GM23338 (cell line): Measurements from ENCODE around the gene ZP2. TPM values are rescaled to one million over a fixed set of nuclear protein-coding genes. Genes with fewer than 3 reads are reported as not detected.
"Not testable (repeated sequence)": the region's sequence is repeated elsewhere in the genome, so short reads cannot be mapped to it uniquely, and the experiment has no call there.

ENCODE experiments used
- ATAC-seq: fragments of 200-7000 bp; cut with Tn5 transposase; 3 replicates; pipeline ENCODE4 v1.9.1; 2020
- DNase-seq: peaks from one replicate; pipeline ENCODE4 v3.0.0-alpha.2; 2015; ENCODE audit warnings: low spot score
- H2AFZ ChIP-seq: fragments of 200-600 bp; sonication (generic); 2 replicates; pipeline ENCODE4 v1.8.0; 2016; ENCODE audit warnings: antibody characterized with exemption, mild to moderate bottlenecking, moderate library complexity
- H3F3A ChIP-seq: fragments of 200-600 bp; sonication (generic); replicated peaks from 2 replicates; pipeline ENCODE4 v1.8.0; 2017; ENCODE audit warnings: antibody characterized with exemption, mixed run types, low read depth
- H3K27ac ChIP-seq: fragments of 200-600 bp; sonication (generic); 2 replicates; pipeline ENCODE4 v1.6.1; 2016; ENCODE audit warnings: low read depth
- H3K27me3 ChIP-seq: fragments of 200-600 bp; sonication (generic); 2 replicates; pipeline ENCODE4 v1.8.0; 2016; ENCODE audit warnings: mild to moderate bottlenecking, mixed run types, moderate library complexity; ENCODE audit not compliant: insufficient read depth
- H3K36me3 ChIP-seq: fragments of 200-600 bp; sonication (generic); 2 replicates; pipeline ENCODE4 v1.8.0; 2016; ENCODE audit warnings: mild to moderate bottlenecking; ENCODE audit not compliant: insufficient read depth
- H3K4me1 ChIP-seq: fragments of 200-600 bp; sonication (generic); 2 replicates; pipeline ENCODE4 v1.8.0; 2016; ENCODE audit warnings: mild to moderate bottlenecking, moderate library complexity; ENCODE audit not compliant: insufficient read depth
- H3K4me2 ChIP-seq: fragments of 200-600 bp; sonication (generic); 2 replicates; pipeline ENCODE4 v1.7.1; 2017; ENCODE audit warnings: mixed run types
- H3K4me3 ChIP-seq: fragments of 200-600 bp; sonication (generic); 2 replicates; pipeline ENCODE4 v1.6.1; 2016; ENCODE audit warnings: mixed run types
- H3K79me2 ChIP-seq: fragments of 200-600 bp; sonication (generic); replicated peaks from 2 replicates; pipeline ENCODE4 v1.8.0; 2017; ENCODE audit warnings: mild to moderate bottlenecking; ENCODE audit not compliant: insufficient read depth
- H3K9me2 ChIP-seq: fragments of 200-600 bp; sonication (generic); 2 replicates; pipeline ENCODE4 v1.8.0; 2017; ENCODE audit not compliant: insufficient read depth
- H4K20me1 ChIP-seq: fragments of 200-600 bp; sonication (generic); replicated peaks from 2 replicates; pipeline ENCODE4 v1.8.0; 2017; ENCODE audit warnings: mild to moderate bottlenecking; ENCODE audit not compliant: insufficient read depth
- H3K27ac Mint-ChIP-seq: 2 replicates; pipeline ENCODE4 v1.8.0; 2020; ENCODE audit warnings: inconsistent platforms, mild to moderate bottlenecking, moderate library complexity, mixed read lengths
- H3K27me3 Mint-ChIP-seq: 3 replicates; pipeline ENCODE4 v1.8.0; 2022; ENCODE audit warnings: low read depth, mild to moderate bottlenecking, moderate library complexity, mixed read lengths, inconsistent platforms; ENCODE audit not compliant: insufficient read depth, poor library complexity
- H3K36me3 Mint-ChIP-seq: 3 replicates; pipeline ENCODE4 v1.8.0; 2021; ENCODE audit warnings: low read depth, mild to moderate bottlenecking, inconsistent platforms, moderate library complexity, mixed read lengths
- H3K4me1 Mint-ChIP-seq: 3 replicates; pipeline ENCODE4 v1.8.0; 2020; ENCODE audit warnings: mild to moderate bottlenecking, inconsistent platforms, mixed read lengths
- H3K4me3 Mint-ChIP-seq: 3 replicates; pipeline ENCODE4 v1.8.0; 2021; ENCODE audit warnings: moderate library complexity, mild to moderate bottlenecking, inconsistent platforms, mixed read lengths
- H3K9me3 Mint-ChIP-seq: 3 replicates; pipeline ENCODE4 v1.8.0; 2020; ENCODE audit warnings: moderate library complexity, mild to moderate bottlenecking, inconsistent platforms, mixed read lengths
- EZH2 ChIP-seq: fragments of 200-600 bp; sonication (generic); IDR thresholded peaks from one replicate; pipeline ENCODE4 v1.8.0; 2017; ENCODE audit warnings: antibody characterized with exemption, mild to moderate bottlenecking, low read depth; ENCODE audit not compliant: unreplicated experiment
- EZH2phosphoT487 ChIP-seq: fragments of 200-600 bp; sonication (generic); IDR thresholded peaks from one replicate; pipeline ENCODE4 v1.8.1; 2018; ENCODE audit warnings: antibody characterized with exemption; ENCODE audit not compliant: unreplicated experiment
- NANOG ChIP-seq: IDR thresholded peaks from 2 replicates; pipeline ENCODE4 v1.6.1; 2016; ENCODE audit warnings: antibody characterized with exemption, borderline replicate concordance
- REST ChIP-seq: IDR thresholded peaks from one replicate; pipeline ENCODE4 v1.6.1; 2018; ENCODE audit warnings: antibody characterized with exemption; ENCODE audit not compliant: unreplicated experiment
- ZNF114 ChIP-seq: fragments of 250-450 bp; sonication (Bioruptor Pico); IDR thresholded peaks from 2 replicates; pipeline ENCODE4 v1.5.0; 2020; ENCODE audit warnings: mild to moderate bottlenecking, moderate library complexity
- ZNF462 ChIP-seq: fragments of 250-450 bp; sonication (Bioruptor Pico); IDR thresholded peaks from 2 replicates; pipeline ENCODE4 v1.5.0; 2020; ENCODE audit warnings: mild to moderate bottlenecking, moderate library complexity
- polyA plus RNA-seq: library from polyadenylated mRNA; unstranded; fragments of >200 nt; fragmentation: Nextera tagmentation; extraction: Ambion mirVana; gene quantifications from 2 replicates; pipeline ENCODE4 v1.2.1, GENCODE V29; 2016
- total RNA-seq: library from RNA; depleted of rRNA; stranded (reverse); fragments of >200 nt; shearing (Covaris generic); gene quantifications from 2 replicates; pipeline ENCODE4 v1.2.3, GENCODE V29; 2014
- TF ChIP-seq, protein P1 (sequence below): IDR thresholded peaks from 2 replicates; pipeline ENCODE4 v1.6.1; 2016; ENCODE audit warnings: antibody characterized with exemption

Gene ZP2
- total and polyA plus RNA-seq, 2 experiments from 2014 or later: not detected

DNA sequence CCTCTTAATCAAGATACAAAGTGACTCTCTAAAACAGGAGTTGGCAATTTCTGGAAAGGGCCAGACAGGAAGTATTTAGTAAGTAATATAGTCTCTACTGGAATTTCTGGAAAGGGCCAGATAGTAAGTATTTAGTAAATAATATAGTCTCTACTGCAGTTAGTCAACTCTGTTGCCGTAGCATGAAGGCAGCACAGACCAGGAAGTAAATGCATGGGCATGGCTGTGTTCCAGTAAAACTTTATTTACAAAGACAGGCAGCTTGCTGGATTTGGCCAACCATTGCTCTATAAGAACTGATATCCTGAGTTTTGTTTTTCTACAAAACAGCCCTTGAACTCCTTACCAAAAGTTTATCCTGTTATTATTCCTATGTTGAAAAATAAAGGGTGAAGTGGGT is 36.0 kb downstream of the ZP2 start (continued):
- no peak for TF ChIP-seq ZNF462

DNA sequence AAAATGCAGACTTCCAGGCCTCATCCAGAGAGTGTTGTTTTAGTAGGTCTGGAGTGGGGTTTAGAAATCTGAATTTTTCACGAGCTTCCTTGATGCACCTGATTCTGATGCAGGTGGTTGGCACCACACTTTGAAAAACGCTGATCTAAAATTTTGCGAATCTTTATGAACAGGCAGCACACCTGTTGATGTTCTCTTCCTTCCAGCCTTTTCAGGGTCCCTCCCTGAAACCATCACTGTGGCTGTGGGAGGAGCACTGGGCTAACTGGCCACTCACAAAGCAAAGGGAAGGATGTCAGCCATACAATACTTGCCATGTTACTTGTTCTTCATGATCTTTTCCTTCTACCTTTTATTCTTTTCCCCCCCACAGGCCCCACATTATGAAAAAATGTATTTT is 38.7 kb downstream of the ZP2 start:
- peaks cover 3% of the 10 kb centered on the region; the same call in 1 of the 2 replicates for H3K79me2 ChIP-seq
- ATAC-seq (no peak), DNase-seq (no peak)
- Mint-ChIP-seq H3K27me3 (no peaks in the 10 kb centered on the region), H3K4me3 (no peak overlapping the region), H3K27ac (no peak overlapping the region), H3K36me3 (peaks cover 76% of the 10 kb centered on the region), H3K4me1 (no peaks in the 10 kb centered on the region), H3K9me3 (no peaks in the 10 kb centered on the region)
- H3K4me2 ChIP-seq: no peak overlapping the region
- H4K20me1 ChIP-seq: peaks cover 5% of the 10 kb centered on the region; the same call in 1 of the 2 replicates
- H3K27ac ChIP-seq: no peak overlapping the region
- H2AFZ ChIP-seq: no peak overlapping the region
- no peaks in the 10 kb centered on the region for H3K9me2 ChIP-seq
- TF ChIP-seq, protein P1, sequence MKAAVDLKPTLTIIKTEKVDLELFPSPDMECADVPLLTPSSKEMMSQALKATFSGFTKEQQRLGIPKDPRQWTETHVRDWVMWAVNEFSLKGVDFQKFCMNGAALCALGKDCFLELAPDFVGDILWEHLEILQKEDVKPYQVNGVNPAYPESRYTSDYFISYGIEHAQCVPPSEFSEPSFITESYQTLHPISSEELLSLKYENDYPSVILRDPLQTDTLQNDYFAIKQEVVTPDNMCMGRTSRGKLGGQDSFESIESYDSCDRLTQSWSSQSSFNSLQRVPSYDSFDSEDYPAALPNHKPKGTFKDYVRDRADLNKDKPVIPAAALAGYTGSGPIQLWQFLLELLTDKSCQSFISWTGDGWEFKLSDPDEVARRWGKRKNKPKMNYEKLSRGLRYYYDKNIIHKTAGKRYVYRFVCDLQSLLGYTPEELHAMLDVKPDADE: no peak
- TF ChIP-seq EZH2 (no peak), NANOG (no peak), EZH2phosphoT487 (no peak), REST (no peak), ZNF114 (CRISPR knock-in tag) (no peak)
- H3K36me3 ChIP-seq: peaks cover 34% of the 10 kb centered on the region
- no peaks in the 10 kb centered on the region for H3K27me3 ChIP-seq
- no peaks in the 10 kb centered on the region for H3K4me1 ChIP-seq
- H3K4me3 ChIP-seq: no peak overlapping the region
- H3F3A ChIP-seq: no peaks in the 10 kb centered on the region

GRCh38 chr16:21170116-21170515 is 41.3 kb downstream of the ZP2 start:
- H3K27ac ChIP-seq, H3K9me3 Mint-ChIP-seq, H3K27me3 Mint-ChIP-seq, H3K79me2 ChIP-seq, H3K27me3 ChIP-seq, H3K4me3 Mint-ChIP-seq, H3K4me3 ChIP-seq, ATAC-seq, H2AFZ ChIP-seq, DNase-seq, H3F3A ChIP-seq, H3K9me2 ChIP-seq, H3K4me1 ChIP-seq, H3K4me2 ChIP-seq, H3K27ac Mint-ChIP-seq, H3K4me1 Mint-ChIP-seq, H4K20me1 ChIP-seq: not testable (repeated sequence)
- peaks cover 73% of the 10 kb centered on the region for H3K36me3 Mint-ChIP-seq
- peaks cover 23% of the 10 kb centered on the region for H3K36me3 ChIP-seq
